SK-N-MC (cell line): ENCODE results near the gene PDE6A.

Experiments used
- DNase-seq: peaks from one replicate; pipeline ENCODE4 v3.0.0-alpha.2; 2011; ENCODE audit warnings: low read depth, low spot score
- H3K27ac ChIP-seq: fragments of 200-600 bp; sonication (generic); 2 replicates; pipeline ENCODE4 v1.5.1; 2016; ENCODE audit warnings: mixed run types
- H3K36me3 ChIP-seq: fragments of 200-600 bp; sonication (generic); 2 replicates; pipeline ENCODE4 v1.6.1; 2017; ENCODE audit warnings: antibody characterized with exemption, low read length, mixed read lengths; ENCODE audit not compliant: insufficient read depth
- H3K4me3 ChIP-seq: fragments of 200-600 bp; sonication (generic); 2 replicates; pipeline ENCODE4 v1.5.1; 2016
- H3K9ac ChIP-seq: fragments of 200-600 bp; sonication (generic); 2 replicates; pipeline ENCODE4 v1.8.0; 2017; ENCODE audit warnings: mixed run types, mixed read lengths; ENCODE audit not compliant: insufficient read length
- H3K9me3 ChIP-seq: fragments of 200-600 bp; sonication (generic); 2 replicates; pipeline ENCODE4 v1.6.1; 2017; ENCODE audit warnings: low read depth, mild to moderate bottlenecking, antibody characterized with exemption, low read length, moderate library complexity, mixed read lengths
- EZH2 ChIP-seq: fragments of 200-600 bp; sonication (generic); IDR thresholded peaks from one replicate; pipeline ENCODE4 v1.6.1; 2017; ENCODE audit warnings: antibody characterized with exemption
- FOXP2 ChIP-seq: optimal IDR thresholded peaks from 2 replicates; pipeline ENCODE3; 2011; ENCODE audit warnings: mild to moderate bottlenecking, moderate library complexity; ENCODE audit not compliant: insufficient read depth; ENCODE audit errors: extremely low read length, control extremely low read depth
- POLR2AphosphoS5 ChIP-seq: IDR thresholded peaks from 2 replicates; pipeline ENCODE4 v1.6.1; 2012; ENCODE audit warnings: mild to moderate bottlenecking, low read depth, low read length, borderline replicate concordance

Gene PDE6A

GRCh38 chr5:149829954-149830353 lies 114.6 kb downstream of the PDE6A start:
- Histone ChIP-seq H3K9ac (no peak overlapping the region), H3K27ac (no peak overlapping the region), H3K9me3 (no peaks in the 10 kb centered on the region), H3K36me3 (peaks cover 3% of the 10 kb centered on the region; the same call in 1 of the 2 replicates), H3K4me3 (no peak overlapping the region)
- TF ChIP-seq FOXP2 = no peak
- TF ChIP-seq EZH2 = no peak
- TF ChIP-seq POLR2AphosphoS5 = no peak
- no peak for DNase-seq

DNA sequence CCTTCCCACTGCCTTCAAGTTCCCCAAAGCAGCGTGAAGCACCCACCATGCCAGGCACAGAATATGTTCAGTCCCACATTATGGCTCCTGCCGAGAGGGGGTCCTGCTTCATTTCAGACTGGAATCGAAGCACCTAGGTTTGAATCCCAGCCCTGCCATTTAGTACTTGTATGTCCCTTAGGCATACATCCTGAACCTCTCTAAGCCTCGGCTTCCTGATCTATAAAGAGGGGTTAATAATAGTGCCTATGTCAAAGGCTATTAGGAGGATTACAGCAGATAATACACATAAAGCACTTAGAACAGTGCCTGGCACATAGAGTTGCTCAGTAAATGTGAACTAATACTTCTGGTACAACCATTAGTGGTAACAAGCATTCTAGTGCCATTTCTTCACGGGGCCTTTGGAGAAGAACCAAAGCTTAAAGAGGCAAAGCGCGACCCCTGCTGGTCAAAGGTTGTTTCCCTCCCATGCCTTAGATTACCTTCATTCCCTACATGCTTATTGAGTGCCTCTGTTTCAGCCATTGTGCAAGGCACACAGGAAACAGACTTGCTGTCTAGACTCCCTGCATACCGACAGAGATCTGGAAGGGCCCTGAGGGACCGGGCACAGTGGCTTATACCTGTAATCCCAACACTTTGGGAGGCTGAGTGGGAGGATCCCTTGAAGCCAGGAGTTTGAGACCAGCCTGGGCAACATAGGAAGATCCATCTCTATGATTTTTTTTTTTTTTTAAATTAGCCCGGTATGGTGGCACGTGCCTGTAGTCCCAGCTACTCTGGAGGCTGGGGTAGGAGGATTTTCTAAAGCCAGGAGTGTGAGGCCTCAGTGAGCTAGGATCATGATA lies 116.2 kb downstream of the PDE6A start:
- peak; percentile 66 for DNase-seq
- H3K27ac ChIP-seq = no peak overlapping the region
- H3K4me3 ChIP-seq = no peak overlapping the region
- H3K9me3 ChIP-seq = no peaks in the 10 kb centered on the region
- H3K9ac ChIP-seq = no peak overlapping the region
- peaks cover 3% of the 10 kb centered on the region; the same call in 1 of the 2 replicates for H3K36me3 ChIP-seq
- TF ChIP-seq FOXP2 (no peak), POLR2AphosphoS5 (no peak), EZH2 (no peak)

- H3K36me3 ChIP-seq = peaks cover 3% of the 10 kb centered on the region; the same call in 1 of the 2 replicates
- TF ChIP-seq FOXP2 (no peak), POLR2AphosphoS5 (no peak), EZH2 (no peak)
- H3K9ac ChIP-seq = no peak overlapping the region
- H3K27ac ChIP-seq = no peak overlapping the region
- no peak for DNase-seq
- H3K9me3 ChIP-seq = no peaks in the 10 kb centered on the region
- no peak overlapping the region for H3K4me3 ChIP-seq
Measured at GRCh38 chr5:149827546-149827945, 117.0 kb downstream of the PDE6A start.

- Histone ChIP-seq H3K36me3 (peaks cover 3% of the 10 kb centered on the region; the same call in 1 of the 2 replicates), H3K9me3 (no peaks in the 10 kb centered on the region), H3K4me3 (no peak overlapping the region), H3K9ac (no peak overlapping the region), H3K27ac (no peak overlapping the region)
- TF ChIP-seq EZH2 (no peak), FOXP2 (no peak), POLR2AphosphoS5 (no peak)
- no peak for DNase-seq
Measured at GRCh38 chr5:149827086-149827485, 117.5 kb downstream of the PDE6A start.

DNA sequence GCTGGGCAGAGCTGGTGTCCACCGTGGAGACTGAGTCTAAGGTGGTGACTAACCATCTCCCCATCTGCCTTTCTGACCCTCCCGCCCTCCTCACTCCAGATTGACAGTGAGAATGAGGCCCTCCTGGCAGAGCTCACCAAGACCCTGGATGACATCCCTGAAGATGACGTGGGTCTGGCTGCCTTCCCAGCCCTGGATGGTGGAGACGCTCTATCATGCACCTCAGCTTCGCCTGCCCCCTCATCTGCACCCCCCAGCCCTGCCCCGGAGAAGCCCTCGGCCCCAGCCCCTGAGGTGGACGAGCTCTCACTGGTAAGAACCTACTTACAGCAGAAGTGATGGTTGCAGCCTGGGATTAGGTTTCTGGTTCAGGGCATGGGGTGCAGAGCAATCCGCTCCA lies 118.0 kb downstream of the PDE6A start:
- TF ChIP-seq FOXP2 = no peak
- TF ChIP-seq POLR2AphosphoS5 = no peak
- TF ChIP-seq EZH2 = no peak
- Histone ChIP-seq H3K36me3 (peaks cover 3% of the 10 kb centered on the region; the same call in 1 of the 2 replicates), H3K9ac (no peak overlapping the region), H3K4me3 (no peak overlapping the region), H3K9me3 (no peaks in the 10 kb centered on the region), H3K27ac (no peak overlapping the region)
- no peak for DNase-seq

GRCh38 chr5:149824846-149825245 lies 119.7 kb downstream of the PDE6A start:
- peaks cover 3% of the 10 kb centered on the region; the same call in 1 of the 2 replicates for H3K36me3 ChIP-seq
- H3K27ac ChIP-seq = no peak overlapping the region
- no peak overlapping the region for H3K9ac ChIP-seq
- H3K9me3 ChIP-seq = no peaks in the 10 kb centered on the region
- TF ChIP-seq EZH2 (no peak), FOXP2 (no peak), POLR2AphosphoS5 (no peak)
- H3K4me3 ChIP-seq = no peak overlapping the region
- no peak for DNase-seq

- TF ChIP-seq EZH2 = no peak
- no peak for TF ChIP-seq POLR2AphosphoS5
- Histone ChIP-seq H3K4me3 (no peak overlapping the region), H3K9ac (no peak overlapping the region), H3K9me3 (no peaks in the 10 kb centered on the region), H3K27ac (no peak overlapping the region), H3K36me3 (peaks cover 3% of the 10 kb centered on the region; the same call in 1 of the 2 replicates)
- DNase-seq = no peak
Measured at GRCh38 chr5:149824120-149824519, 120.5 kb downstream of the PDE6A start.

DNA sequence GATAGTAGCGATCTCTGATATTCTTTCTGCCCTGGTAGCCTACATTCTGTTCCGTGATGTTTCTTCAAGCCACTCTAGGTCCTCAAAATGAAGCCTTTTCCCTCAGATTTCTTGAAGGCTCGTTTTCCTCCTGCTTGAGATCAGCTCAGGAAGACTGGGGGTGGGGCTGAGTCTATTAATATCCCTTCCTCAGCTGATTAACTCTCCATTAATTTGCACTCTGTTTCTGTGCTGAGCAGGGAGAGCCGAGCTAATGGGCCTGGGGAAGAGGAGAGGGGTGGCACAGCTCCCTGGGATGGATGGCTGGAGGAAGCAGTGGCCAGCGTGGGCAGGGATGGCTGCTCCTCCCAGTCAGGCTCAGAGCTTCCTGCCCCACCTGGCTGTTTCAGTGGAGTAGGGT lies 121.2 kb downstream of the PDE6A start:
- H3K27ac ChIP-seq = no peak overlapping the region
- no peak for DNase-seq
- H3K4me3 ChIP-seq = no peak overlapping the region
- H3K9me3 ChIP-seq = no peaks in the 10 kb centered on the region
- TF ChIP-seq POLR2AphosphoS5 (no peak), FOXP2 (no peak), EZH2 (no peak)
- H3K36me3 ChIP-seq = peaks cover 3% of the 10 kb centered on the region; the same call in 1 of the 2 replicates
- no peak overlapping the region for H3K9ac ChIP-seq
